GM23248 (cell line): ENCODE data around the gene PPHLN1. TPM values are rescaled to one million over a fixed set of nuclear protein-coding genes. Genes with fewer than 3 reads are reported as not detected.

Experiments
- DNase-seq: peaks from one replicate; pipeline ENCODE4 v3.0.0-alpha.2; 2015
- H2AFZ ChIP-seq: fragments of 200-600 bp; sonication (generic); 2 replicates; pipeline ENCODE4 v1.6.1; 2016; ENCODE audit warnings: antibody characterized with exemption
- H3F3A ChIP-seq: fragments of 200-600 bp; sonication (generic); 2 replicates; pipeline ENCODE4 v1.6.1; 2016; ENCODE audit warnings: mild to moderate bottlenecking, antibody characterized with exemption, mixed run types; ENCODE audit not compliant: insufficient read depth
- H3K27ac ChIP-seq: fragments of 200-600 bp; sonication (generic); 2 replicates; pipeline ENCODE4 v1.5.1; 2016; ENCODE audit warnings: mild to moderate bottlenecking
- H3K27me3 ChIP-seq: fragments of 200-600 bp; sonication (generic); replicated peaks from 2 replicates; pipeline ENCODE4 v1.6.1; 2016; ENCODE audit warnings: mild to moderate bottlenecking; ENCODE audit not compliant: insufficient read depth
- H3K36me3 ChIP-seq: fragments of 200-600 bp; sonication (generic); 2 replicates; pipeline ENCODE4 v1.6.1; 2016; ENCODE audit warnings: low read depth, mild to moderate bottlenecking
- H3K4me1 ChIP-seq: fragments of 200-600 bp; sonication (generic); 2 replicates; pipeline ENCODE4 v1.6.1; 2016; ENCODE audit warnings: mild to moderate bottlenecking; ENCODE audit not compliant: insufficient read depth
- H3K4me2 ChIP-seq: fragments of 200-600 bp; sonication (generic); one replicate; pipeline ENCODE4 v1.6.1; 2016; ENCODE audit warnings: mild to moderate bottlenecking; ENCODE audit not compliant: unreplicated experiment
- H3K4me3 ChIP-seq: fragments of 200-600 bp; sonication (generic); 2 replicates; pipeline ENCODE4 v1.5.1; 2016; ENCODE audit warnings: mild to moderate bottlenecking
- H3K79me2 ChIP-seq: fragments of 200-600 bp; sonication (generic); 2 replicates; pipeline ENCODE4 v1.6.1; 2016; ENCODE audit warnings: mild to moderate bottlenecking; ENCODE audit not compliant: insufficient read depth
- H3K9ac ChIP-seq: fragments of 200-600 bp; sonication (generic); 2 replicates; pipeline ENCODE4 v1.6.1; 2016; ENCODE audit warnings: mild to moderate bottlenecking
- H3K9me2 ChIP-seq: fragments of 200-600 bp; sonication (generic); 2 replicates; pipeline ENCODE4 v1.6.1; 2016; ENCODE audit warnings: mixed run types, mild to moderate bottlenecking, moderate library complexity; ENCODE audit not compliant: insufficient read depth
- H3K9me3 ChIP-seq: fragments of 200-600 bp; sonication (generic); one replicate; pipeline ENCODE4 v1.6.1; 2017; ENCODE audit warnings: low read depth
- H4K20me1 ChIP-seq: fragments of 200-600 bp; sonication (generic); 2 replicates; pipeline ENCODE4 v1.6.0; 2016; ENCODE audit not compliant: insufficient read depth
- EZH2 ChIP-seq: fragments of 200-600 bp; sonication (generic); IDR thresholded peaks from 2 replicates; pipeline ENCODE4 v1.6.1; 2018; ENCODE audit warnings: antibody characterized with exemption, mild to moderate bottlenecking; ENCODE audit not compliant: insufficient read depth, poor library complexity, severe bottlenecking
- EZH2phosphoT487 ChIP-seq: fragments of 200-600 bp; sonication (generic); IDR thresholded peaks from 2 replicates; pipeline ENCODE4 v1.6.1; 2018; ENCODE audit warnings: antibody characterized with exemption, moderate library complexity, mild to moderate bottlenecking, low read depth; ENCODE audit not compliant: insufficient read depth
- WGBS, 2 experiments: methylation state at CpG; one replicate each; pipeline ENCODE4 v1.1.6; 2015 to 2017; ENCODE audit warnings: low lambda C conversion rate in 2 of 2, low coverage in 1 of 2; ENCODE audit errors: missing lambda C conversion rate in 2 of 2; 5-methylcytosine and 5-hydroxymethylcytosine counted together
- in situ Hi-C: fragments of 300-500 bp; cut with MboI; formaldehyde crosslinking; loops from 2 replicates; pipeline ENCODE4 v1.15.0; 2020
- polyA plus RNA-seq: library from polyadenylated mRNA; unstranded; fragments of >200 nt; fragmentation: Nextera tagmentation; extraction: Ambion mirVana; gene quantifications from 2 replicates; pipeline ENCODE4 v1.2.1, GENCODE V29; 2016
- total RNA-seq: library from RNA; depleted of rRNA; stranded (reverse); fragments of >200 nt; shearing (Covaris generic); gene quantifications from 2 replicates; pipeline ENCODE4 v1.2.3, GENCODE V29; 2014

The PPHLN1 gene
- total and polyA plus RNA-seq, 2 experiments from 2014 or later, result 55.3 to 72.0 TPM

DNA sequence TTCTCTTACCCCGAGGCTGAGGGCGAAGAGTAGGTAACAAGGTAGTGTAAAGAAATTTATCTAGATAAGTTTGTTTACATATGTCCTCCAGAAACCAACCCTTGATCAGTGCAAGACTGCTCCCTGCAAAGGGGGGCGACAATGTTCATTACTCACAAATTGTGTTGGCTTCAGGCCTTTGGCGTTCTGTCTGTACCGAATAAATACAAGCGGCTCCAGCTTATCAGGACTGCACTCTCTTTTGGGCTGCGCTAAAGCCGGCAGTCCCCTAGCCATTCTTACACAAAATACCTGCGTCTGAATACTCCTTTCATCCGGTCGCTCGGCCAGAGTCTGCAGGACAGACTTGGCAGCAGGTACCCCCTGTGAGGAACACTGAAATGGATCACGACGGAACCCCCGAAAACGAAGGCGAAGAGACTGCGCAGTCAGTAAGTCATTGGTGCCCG, 116.4 kb downstream of the PPHLN1 start:
- Histone ChIP-seq H2AFZ (no peak overlapping the region), H3K79me2 (peaks cover 6% of the 10 kb centered on the region; the same call in 1 of the 2 replicates), H3F3A (no peaks in the 10 kb centered on the region), H3K27ac (no peak overlapping the region), H3K9me3 (no peaks in the 10 kb centered on the region), H3K27me3 (no peaks in the 10 kb centered on the region), H3K4me2 (no peak overlapping the region), H3K9ac (no peak overlapping the region), H3K36me3 (peaks cover 18% of the 10 kb centered on the region), H3K4me1 (no peaks in the 10 kb centered on the region), H3K4me3 (no peak overlapping the region), H3K9me2 (no peaks in the 10 kb centered on the region), H4K20me1 (no peaks in the 10 kb centered on the region)
- 90 to 94% methylated on average over 19 of the region's 19 CpGs for WGBS, 2 experiments
- in situ Hi-C loops, result no loop called here
- TF ChIP-seq EZH2 (no peak), EZH2phosphoT487 (no peak)
- no peak for DNase-seq

DNA sequence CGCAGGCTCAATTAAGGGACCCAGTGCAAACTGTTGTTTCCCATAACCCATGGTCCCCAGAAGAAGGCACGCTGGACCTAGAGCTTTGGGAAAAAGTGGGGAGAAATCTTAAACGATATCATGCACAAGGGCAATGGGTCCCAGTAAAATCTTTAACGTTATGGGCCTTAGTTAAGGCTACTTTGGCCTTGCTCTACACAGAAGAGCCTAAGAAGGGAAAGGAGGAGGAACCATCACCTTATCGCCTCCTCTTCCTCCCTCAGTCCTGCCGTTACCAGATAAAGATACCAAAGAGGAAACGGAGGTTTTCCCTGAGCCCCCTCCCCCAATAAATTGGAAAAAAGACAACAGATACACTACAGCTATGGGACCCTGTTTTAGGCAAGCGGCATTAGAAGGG, 116.9 kb downstream of the PPHLN1 start:
- no peaks in the 10 kb centered on the region for H3K27me3 ChIP-seq
- no peak overlapping the region for H2AFZ ChIP-seq
- no peaks in the 10 kb centered on the region for H3K9me2 ChIP-seq
- peaks cover 18% of the 10 kb centered on the region for H3K36me3 ChIP-seq
- H3K4me2 ChIP-seq, result no peak overlapping the region
- no peaks in the 10 kb centered on the region for H4K20me1 ChIP-seq
- H3K9me3 ChIP-seq, result no peaks in the 10 kb centered on the region
- H3F3A ChIP-seq, result peaks cover 4% of the 10 kb centered on the region; the same call in 1 of the 2 replicates
- no peak for DNase-seq
- no peaks in the 10 kb centered on the region for H3K4me1 ChIP-seq
- no peak overlapping the region for H3K4me3 ChIP-seq
- no peak overlapping the region for H3K9ac ChIP-seq
- in situ Hi-C loops, result no loop called here
- H3K27ac ChIP-seq, result no peak overlapping the region
- WGBS, 2 experiments, result 81 to 87% methylated on average over 8 of the region's 8 CpGs
- peaks cover 6% of the 10 kb centered on the region; the same call in 1 of the 2 replicates for H3K79me2 ChIP-seq
- TF ChIP-seq EZH2, result no peak
- TF ChIP-seq EZH2phosphoT487, result no peak

GRCh38 chr12:42444192-42444943, 118.4 kb downstream of the PPHLN1 start:
- H3K27ac ChIP-seq, result no peak overlapping the region
- in situ Hi-C loops, result no loop called here
- peaks cover 6% of the 10 kb centered on the region; the same call in 1 of the 2 replicates for H3K79me2 ChIP-seq
- H3K27me3 ChIP-seq, result no peaks in the 10 kb centered on the region
- TF ChIP-seq EZH2 (no peak), EZH2phosphoT487 (no peak)
- H2AFZ ChIP-seq, result no peak overlapping the region
- DNase-seq, result no peak
- WGBS, 2 experiments, result 96 to 97% methylated on average over 7 of the region's 7 CpGs
- H3F3A ChIP-seq, result peaks cover 16% of the 10 kb centered on the region; the same call in 1 of the 2 replicates
- H3K4me3 ChIP-seq, result no peak overlapping the region
- H3K9ac ChIP-seq, result no peak overlapping the region
- H3K4me2 ChIP-seq, result no peak overlapping the region
- no peaks in the 10 kb centered on the region for H4K20me1 ChIP-seq
- H3K4me1 ChIP-seq, result no peaks in the 10 kb centered on the region
- peaks cover 18% of the 10 kb centered on the region for H3K36me3 ChIP-seq
- H3K9me3 ChIP-seq, result no peaks in the 10 kb centered on the region
- H3K9me2 ChIP-seq, result no peaks in the 10 kb centered on the region

- Histone ChIP-seq H3K79me2 (no peaks in the 10 kb centered on the region), H3K9me3 (no peaks in the 10 kb centered on the region), H3K4me3 (no peak overlapping the region), H3F3A (peaks cover 31% of the 10 kb centered on the region), H3K36me3 (peaks cover 18% of the 10 kb centered on the region), H3K4me2 (no peak overlapping the region), H3K9me2 (no peaks in the 10 kb centered on the region), H4K20me1 (no peaks in the 10 kb centered on the region), H3K9ac (no peak overlapping the region), H3K27me3 (no peaks in the 10 kb centered on the region), H3K4me1 (peaks cover 13% of the 10 kb centered on the region), H2AFZ (no peak overlapping the region), H3K27ac (no peak overlapping the region)
- WGBS, 2 experiments, result 95 to 97% methylated on average over 10 to 16 of the region's 16 CpGs
- TF ChIP-seq EZH2, result no peak
- no peak for TF ChIP-seq EZH2phosphoT487
- in situ Hi-C loops, result no loop called here
- no peak for DNase-seq
Measured at GRCh38 chr12:42445891-42446290, 119.9 kb downstream of the PPHLN1 start.
